ENCODE measurements around the gene UCP1. TPM values are rescaled to one million over a fixed set of nuclear protein-coding genes. Genes with fewer than 3 reads are reported as not detected.

The UCP1 gene
- total RNA-seq, 1 experiment from 2014 or later: not detected

GRCh38 chr4:140612357-140612756, 43.6 kb upstream of the UCP1 start:
- DNase-seq (ENCODE audit: unreplicated experiment): no peak
- TF ChIP-seq CTCF (IDR thresholded peaks at IDR 0.05; ENCODE audit: unreplicated experiment): no peak
- BruUV-seq (replicated peaks): no TSS peak
- H3K27me3 Mint-ChIP-seq (ENCODE audit: insufficient read depth, unreplicated experiment): no peaks in the 10 kb centered on the region
- intact Hi-C loops (cut with micrococcal nuclease): loop anchor here (5.0 to 10.0 kb wide), 3 partner anchors 358 to 955 kb away; no protein-coding TSS in a partner anchor
- H3K36me3 Mint-ChIP-seq (ENCODE audit: insufficient read depth, unreplicated experiment): no peaks in the 10 kb centered on the region
- H3K9me3 Mint-ChIP-seq (ENCODE audit: unreplicated experiment): no peaks in the 10 kb centered on the region
- peaks cover 6% of the 10 kb centered on the region for H3K4me1 Mint-ChIP-seq (ENCODE audit: insufficient read depth, unreplicated experiment)
- ChIA-PET CTCF (interaction anchor here (0.6 to 1.1 kb wide), 2 partner anchors 252 to 1025 kb away, joined by 3 to 7 read pairs; no protein-coding TSS in a partner anchor), POLR2A (interaction anchor here (0.6 kb wide), 1 partner anchor 185 kb away, joined by 3 read pairs; the partner anchor contains the start of gene CLGN)
- no peak overlapping the region for H3K4me3 Mint-ChIP-seq (ENCODE audit: unreplicated experiment)
- H3K27ac Mint-ChIP-seq (ENCODE audit: low read depth, unreplicated experiment): no peak overlapping the region

- TF ChIP-seq CTCF (IDR thresholded peaks at IDR 0.05; ENCODE audit: unreplicated experiment): no peak
- no peak overlapping the region for H3K4me3 Mint-ChIP-seq (ENCODE audit: unreplicated experiment)
- H3K27me3 Mint-ChIP-seq (ENCODE audit: insufficient read depth, unreplicated experiment): no peaks in the 10 kb centered on the region
- no peak overlapping the region for H3K27ac Mint-ChIP-seq (ENCODE audit: low read depth, unreplicated experiment)
- ChIA-PET POLR2A (no interaction called here), CTCF (interaction anchor here (1.1 to 2.4 kb wide), 2 partner anchors 241 to 252 kb away, joined by 7 to 8 read pairs; no protein-coding TSS in a partner anchor)
- intact Hi-C loops (cut with micrococcal nuclease): loop anchor here (5.0 to 10.0 kb wide), 3 partner anchors 357 to 955 kb away; no protein-coding TSS in a partner anchor
- no TSS peak for BruUV-seq (replicated peaks)
- no peaks in the 10 kb centered on the region for H3K9me3 Mint-ChIP-seq (ENCODE audit: unreplicated experiment)
- peaks cover 6% of the 10 kb centered on the region for H3K4me1 Mint-ChIP-seq (ENCODE audit: insufficient read depth, unreplicated experiment)
- no peak for DNase-seq (ENCODE audit: unreplicated experiment)
- no peaks in the 10 kb centered on the region for H3K36me3 Mint-ChIP-seq (ENCODE audit: insufficient read depth, unreplicated experiment)
Measured at GRCh38 chr4:140611854-140612253, 43.1 kb upstream of the UCP1 start.

- Mint-ChIP-seq H3K27me3 (ENCODE audit: insufficient read depth, unreplicated experiment) (no peaks in the 10 kb centered on the region), H3K9me3 (ENCODE audit: unreplicated experiment) (no peaks in the 10 kb centered on the region), H3K27ac (ENCODE audit: low read depth, unreplicated experiment) (no peak overlapping the region), H3K4me3 (ENCODE audit: unreplicated experiment) (no peak overlapping the region), H3K4me1 (ENCODE audit: insufficient read depth, unreplicated experiment) (peaks cover 6% of the 10 kb centered on the region), H3K36me3 (ENCODE audit: insufficient read depth, unreplicated experiment) (no peaks in the 10 kb centered on the region)
- CTCF ChIA-PET: interaction anchor here (0.6 to 5.0 kb wide), 50 partner anchors 8 to 1807 kb away, joined by 3 to 99 read pairs (median 4); partner anchors contain the start of gene SCOC
- DNase-seq (ENCODE audit: unreplicated experiment): peak; percentile 66
- BruUV-seq (replicated peaks): no TSS peak
- POLR2A ChIA-PET: interaction anchor here (0.6 to 1.2 kb wide), 4 partner anchors 209 to 249 kb away, joined by 3 to 4 read pairs (median 4); partner anchors contain the start of gene SCOC
- TF ChIP-seq CTCF (IDR thresholded peaks at IDR 0.05; ENCODE audit: unreplicated experiment): peak; percentile 70
- intact Hi-C loops (cut with micrococcal nuclease): loop anchor here (1.0 to 10.0 kb wide), 6 partner anchors 242 to 952 kb away; no protein-coding TSS in a partner anchor
Measured at GRCh38 chr4:140609548-140610425, 41.0 kb upstream of the UCP1 start.

- ChIA-PET CTCF (interaction anchor here (0.6 to 5.0 kb wide), 9 partner anchors 10 to 1059 kb away, joined by 3 to 99 read pairs (median 8); no protein-coding TSS in a partner anchor), POLR2A (interaction anchor here (1.2 kb wide), 1 partner anchor 13 kb away, joined by 3 read pairs; no protein-coding TSS in a partner anchor)
- Mint-ChIP-seq H3K4me1 (ENCODE audit: insufficient read depth, unreplicated experiment) (peaks cover 6% of the 10 kb centered on the region), H3K27me3 (ENCODE audit: insufficient read depth, unreplicated experiment) (no peaks in the 10 kb centered on the region), H3K36me3 (ENCODE audit: insufficient read depth, unreplicated experiment) (no peaks in the 10 kb centered on the region), H3K4me3 (ENCODE audit: unreplicated experiment) (no peak overlapping the region), H3K27ac (ENCODE audit: low read depth, unreplicated experiment) (no peak overlapping the region), H3K9me3 (ENCODE audit: unreplicated experiment) (no peaks in the 10 kb centered on the region)
- DNase-seq (ENCODE audit: unreplicated experiment): no peak
- intact Hi-C loops (cut with micrococcal nuclease): no loop called here
- no TSS peak for BruUV-seq (replicated peaks)
- no peak for TF ChIP-seq CTCF (IDR thresholded peaks at IDR 0.05; ENCODE audit: unreplicated experiment)
Measured at GRCh38 chr4:140607852-140608251, 39.1 kb upstream of the UCP1 start.
